Keratinocyte (primary cell): ENCODE measurements around the gene MBP. TPM values are rescaled to one million over a fixed set of nuclear protein-coding genes. Genes with fewer than 3 reads are reported as not detected.

Experiments used
- DNase-seq: peaks from one replicate; pipeline ENCODE4 v3.0.0-alpha.2; 2011; ENCODE audit warnings: low read depth, missing footprints, low spot score
- FAIRE-seq: peaks from 2 replicates; lab custom pipeline; 2011; peaks lifted over from hg19 to GRCh38; lab: Jason Lieb, UNC
- H2AFZ ChIP-seq: 2 replicates; pipeline ENCODE4 v1.6.0; 2012; ENCODE audit warnings: low read length, control low read depth, inconsistent platforms; ENCODE audit not compliant: control insufficient read depth
- H3K27ac ChIP-seq: 2 replicates; pipeline ENCODE4 v1.5.1; 2011; ENCODE audit warnings: low read length; ENCODE audit not compliant: control insufficient read depth, insufficient read depth
- H3K27me3 ChIP-seq: 3 replicates; pipeline ENCODE4 v1.6.0; 2011; ENCODE audit warnings: low read length; ENCODE audit not compliant: control insufficient read depth, insufficient read depth; ENCODE audit errors: extremely low read depth
- H3K36me3 ChIP-seq, 2 experiments: 2 replicates in 1 of 2; 3 replicates in 1 of 2; pipeline ENCODE4 v1.5.1; 2011; ENCODE audit warnings: low read length in 2 of 2, mild to moderate bottlenecking in 1 of 2; ENCODE audit not compliant: control insufficient read depth in 2 of 2, insufficient read depth in 2 of 2; ENCODE audit errors: extremely low read depth in 1 of 2
- H3K4me1 ChIP-seq: 3 replicates; pipeline ENCODE4 v1.5.1; 2011; ENCODE audit warnings: low read length; ENCODE audit not compliant: control insufficient read depth, insufficient read depth; ENCODE audit errors: extremely low read depth
- H3K4me2 ChIP-seq: 3 replicates; pipeline ENCODE4 v1.6.0; 2011; ENCODE audit warnings: low read depth, low read length; ENCODE audit not compliant: control insufficient read depth, insufficient read depth; ENCODE audit errors: extremely low read depth
- H3K4me3 ChIP-seq, 3 experiments: fragments of 200-600 bp in 1 of 3; sonication (generic) in 1 of 3; 2 replicates in 2 of 3; 3 replicates in 1 of 3; pipeline ENCODE4 v1.5.1; 2011 to 2016; ENCODE audit warnings: low read length in 3 of 3, mild to moderate bottlenecking in 3 of 3, control low read depth in 2 of 3, inconsistent platforms in 1 of 3, low read depth in 1 of 3, mixed read lengths in 1 of 3, mixed run types in 1 of 3, moderate library complexity in 1 of 3; ENCODE audit not compliant: control insufficient read depth in 2 of 3, insufficient read depth in 2 of 3; ENCODE audit errors: extremely low read depth in 1 of 3
- H3K79me2 ChIP-seq: 2 replicates; pipeline ENCODE4 v1.6.0; 2012; ENCODE audit warnings: low read length; ENCODE audit not compliant: control insufficient read depth, insufficient read depth
- H3K9ac ChIP-seq: 3 replicates; pipeline ENCODE4 v1.6.0; 2011; ENCODE audit warnings: low read length; ENCODE audit not compliant: control insufficient read depth, insufficient read depth; ENCODE audit errors: extremely low read depth
- H3K9me1 ChIP-seq: 3 replicates; pipeline ENCODE4 v1.6.0; 2011; ENCODE audit warnings: low read length; ENCODE audit not compliant: control insufficient read depth, insufficient read depth; ENCODE audit errors: extremely low read depth
- H3K9me3 ChIP-seq: 2 replicates; pipeline ENCODE4 v1.5.1; 2012; ENCODE audit warnings: low read depth, low read length; ENCODE audit not compliant: control insufficient read depth
- H4K20me1 ChIP-seq: 3 replicates; pipeline ENCODE4 v1.6.0; 2011; ENCODE audit warnings: low read length; ENCODE audit not compliant: control insufficient read depth, insufficient read depth; ENCODE audit errors: extremely low read depth
- EZH2 ChIP-seq: IDR thresholded peaks from one replicate; pipeline ENCODE4 v1.6.1; 2012; ENCODE audit warnings: inconsistent platforms, mild to moderate bottlenecking, low read length, moderate library complexity
- dilution Hi-C: fragments of 300-500 bp; cut with MboI; formaldehyde crosslinking; loops from one replicate; pipeline ENCODE4 v1.7.0; 2020; ENCODE audit warnings: low sequenced_read_pairs; ENCODE audit not compliant: extremely low pct_ligation_motif_present
- polyA plus RNA-seq, 5 experiments: library from polyadenylated mRNA; depleted of rRNA in 3 of 5; stranded (reverse) in 3 of 5; stranded (forward) in 1 of 5; unstranded in 1 of 5; fragments of >200 nt; gene quantifications; 1 replicate in 1 of 5; 2 replicates in 3 of 5; 3 replicates in 1 of 5; pipeline versions ENCODE4 v1.2.1 to v1.2.3, GENCODE V29; 2011 to 2012; ENCODE audit warnings: missing spikeins in 2 of 5, low read depth in 1 of 5, low replicate concordance in 1 of 5
- TF ChIP-seq, protein P1 (sequence below), 3 experiments: IDR thresholded peaks in 1 of 3; conservative IDR thresholded peaks in 1 of 3; optimal IDR thresholded peaks in 1 of 3; 2 replicates in 2 of 3; 3 replicates in 1 of 3; pipeline versions ENCODE3 to v1.5.1; 2011; ENCODE audit warnings: low read length in 3 of 3, mild to moderate bottlenecking in 3 of 3, moderate library complexity in 2 of 3, control low read depth in 1 of 3, inconsistent platforms in 1 of 3; ENCODE audit not compliant: insufficient read depth in 2 of 3; ENCODE audit errors: extremely low read depth in 1 of 3

MBP gene
- polyA plus RNA-seq, 1 donor (not counting 4 experiments of a cell fraction or from before 2014, with no cell fraction given), result 38.7 TPM

DNA sequence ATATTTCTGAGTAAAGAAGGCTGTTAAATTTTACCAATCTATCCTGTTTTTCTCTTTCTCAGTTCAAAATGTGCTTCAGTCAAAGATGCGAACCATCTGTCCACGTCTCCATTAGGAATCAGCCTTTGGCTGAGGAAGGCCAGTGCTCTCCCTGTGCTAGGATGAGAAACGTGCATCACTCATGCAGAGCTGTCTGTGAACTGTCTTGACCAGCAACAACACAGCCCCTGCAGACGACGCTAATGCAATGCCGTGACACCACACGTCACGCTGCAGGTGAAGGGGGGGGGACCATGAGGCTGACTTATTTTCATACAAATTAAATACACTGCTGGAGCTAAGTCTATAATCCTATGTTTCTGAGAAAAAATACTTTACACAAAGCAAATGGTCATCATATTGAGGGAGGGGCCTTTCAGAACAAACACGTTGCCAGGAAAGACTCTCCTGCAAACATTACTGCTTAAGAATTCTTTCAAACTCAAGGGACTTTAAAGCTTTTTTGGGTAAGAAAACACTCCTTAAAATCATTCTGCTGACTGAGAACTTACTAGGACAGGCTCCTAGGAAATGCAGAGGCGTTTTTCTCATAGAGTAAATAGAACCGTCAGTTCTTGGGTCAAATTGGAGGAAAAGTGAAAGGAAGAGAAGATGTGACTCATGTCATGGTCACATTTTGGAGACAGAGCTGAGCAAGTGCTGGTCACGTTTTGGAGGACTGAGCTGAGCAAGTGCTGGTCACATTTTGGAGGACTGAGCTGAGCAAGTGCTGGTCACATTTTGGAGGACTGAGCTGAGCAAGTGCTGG, 97.0 kb downstream of the MBP start:
- Histone ChIP-seq H3K4me3 (no peak overlapping the region), H3K27me3 (no peaks in the 10 kb centered on the region)
- no peak for TF ChIP-seq EZH2
- TF ChIP-seq, protein P1, sequence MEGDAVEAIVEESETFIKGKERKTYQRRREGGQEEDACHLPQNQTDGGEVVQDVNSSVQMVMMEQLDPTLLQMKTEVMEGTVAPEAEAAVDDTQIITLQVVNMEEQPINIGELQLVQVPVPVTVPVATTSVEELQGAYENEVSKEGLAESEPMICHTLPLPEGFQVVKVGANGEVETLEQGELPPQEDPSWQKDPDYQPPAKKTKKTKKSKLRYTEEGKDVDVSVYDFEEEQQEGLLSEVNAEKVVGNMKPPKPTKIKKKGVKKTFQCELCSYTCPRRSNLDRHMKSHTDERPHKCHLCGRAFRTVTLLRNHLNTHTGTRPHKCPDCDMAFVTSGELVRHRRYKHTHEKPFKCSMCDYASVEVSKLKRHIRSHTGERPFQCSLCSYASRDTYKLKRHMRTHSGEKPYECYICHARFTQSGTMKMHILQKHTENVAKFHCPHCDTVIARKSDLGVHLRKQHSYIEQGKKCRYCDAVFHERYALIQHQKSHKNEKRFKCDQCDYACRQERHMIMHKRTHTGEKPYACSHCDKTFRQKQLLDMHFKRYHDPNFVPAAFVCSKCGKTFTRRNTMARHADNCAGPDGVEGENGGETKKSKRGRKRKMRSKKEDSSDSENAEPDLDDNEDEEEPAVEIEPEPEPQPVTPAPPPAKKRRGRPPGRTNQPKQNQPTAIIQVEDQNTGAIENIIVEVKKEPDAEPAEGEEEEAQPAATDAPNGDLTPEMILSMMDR (optimal IDR thresholded peaks at IDR 0.05 in 1 of 3, IDR thresholded peaks at IDR 0.05 in 1 of 3, conservative IDR thresholded peaks at IDR 0.05 in 1 of 3; ENCODE audit: extremely low read depth in 1 of 3, insufficient read depth in 2 of 3, low read length in 3 of 3), result no peak

DNA sequence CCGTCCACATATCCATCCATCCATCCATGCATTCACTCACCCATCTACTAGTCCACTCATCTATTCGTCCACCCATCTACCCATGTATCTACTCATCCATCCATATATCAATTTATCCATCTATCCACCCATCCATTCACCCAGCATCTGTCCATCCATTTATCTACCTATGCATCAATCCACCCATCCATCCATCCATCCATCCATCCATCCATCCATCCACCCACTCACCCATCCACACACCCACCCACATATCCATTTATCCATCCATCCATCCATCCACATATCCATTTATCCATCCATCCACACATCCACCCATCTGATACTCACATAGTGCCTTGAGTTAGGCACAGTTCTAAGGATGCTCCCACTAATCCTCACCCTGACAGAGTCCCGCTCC, 99.0 kb downstream of the MBP start:
- TF ChIP-seq EZH2, result no peak
- TF ChIP-seq, protein P1 (optimal IDR thresholded peaks at IDR 0.05 in 1 of 3, IDR thresholded peaks at IDR 0.05 in 1 of 3, conservative IDR thresholded peaks at IDR 0.05 in 1 of 3; ENCODE audit: extremely low read depth in 1 of 3, insufficient read depth in 2 of 3, low read length in 3 of 3), result no peak
- no peak overlapping the region for H3K9ac ChIP-seq
- no peaks in the 10 kb centered on the region for H4K20me1 ChIP-seq
- H3K4me1 ChIP-seq, result no peaks in the 10 kb centered on the region
- FAIRE-seq (no peak), DNase-seq (no peak)
- no peak overlapping the region for H3K27ac ChIP-seq
- H3K79me2 ChIP-seq, result peaks cover 39% of the 10 kb centered on the region
- H3K4me3 ChIP-seq, result no peak overlapping the region
- H2AFZ ChIP-seq, result no peak overlapping the region
- peaks cover 0 to 6% of the 10 kb centered on the region in 2 experiments for H3K36me3 ChIP-seq
- H3K4me2 ChIP-seq, result no peak overlapping the region
- H3K27me3 ChIP-seq, result no peaks in the 10 kb centered on the region
- H3K9me1 ChIP-seq, result peaks cover 3% of the 10 kb centered on the region
- no peaks in the 10 kb centered on the region for H3K9me3 ChIP-seq
- dilution Hi-C loops, result no loop called here

More for the DNA sequence above, 97.0 kb downstream of the MBP start:
- Histone ChIP-seq H3K36me3 (peaks cover 0 to 4% of the 10 kb centered on the region in 2 experiments), H3K9ac (no peak overlapping the region), H3K27ac (no peak overlapping the region), H4K20me1 (no peaks in the 10 kb centered on the region), H3K79me2 (peaks cover 46% of the 10 kb centered on the region), H3K9me3 (no peaks in the 10 kb centered on the region), H3K9me1 (peaks cover 3% of the 10 kb centered on the region), H3K4me2 (no peak overlapping the region), H2AFZ (no peak overlapping the region), H3K4me1 (peaks cover 9% of the 10 kb centered on the region)
- DNase-seq (no peak), FAIRE-seq (no peak)
- dilution Hi-C loops, result no loop called here
